Stimulated activated CD4-positive, alpha-beta T cell treated with anti-CD3 and anti-CD28 coated beads, TNF-alpha, amount 100 ng/mL, for 4 hours (primary cell): Measurements from ENCODE around the gene MLH3.
A peak's percentile ranks its signal among the peaks of the same experiment; 100 is the strongest.

ENCODE experiments used
- DNase-seq, 3 experiments: peaks; one replicate each; pipeline ENCODE4 v3.0.0-alpha.2; 2020; ENCODE audit warnings: low read depth in 3 of 3

The MLH3 gene

DNA sequence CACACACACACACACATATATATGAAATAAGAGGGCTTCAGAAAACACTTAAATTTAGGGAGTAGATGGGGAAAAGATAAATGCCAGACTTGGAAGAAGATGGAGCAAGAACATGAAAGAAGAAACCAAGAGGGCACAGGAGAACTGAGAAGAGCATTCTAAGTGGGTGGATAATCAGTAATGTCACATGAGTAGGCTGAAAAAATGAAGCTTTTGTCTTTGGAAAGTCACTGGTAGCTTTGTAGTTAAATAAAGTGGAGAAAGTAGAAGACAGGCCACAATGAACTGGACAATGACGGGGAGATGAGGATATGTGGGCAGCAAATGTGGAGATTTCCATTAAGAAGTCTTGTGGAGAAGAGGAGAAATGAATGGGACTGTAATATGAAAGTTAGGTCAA lies 15.9 kb upstream of the MLH3 start:
- DNase-seq, result no peak

DNA sequence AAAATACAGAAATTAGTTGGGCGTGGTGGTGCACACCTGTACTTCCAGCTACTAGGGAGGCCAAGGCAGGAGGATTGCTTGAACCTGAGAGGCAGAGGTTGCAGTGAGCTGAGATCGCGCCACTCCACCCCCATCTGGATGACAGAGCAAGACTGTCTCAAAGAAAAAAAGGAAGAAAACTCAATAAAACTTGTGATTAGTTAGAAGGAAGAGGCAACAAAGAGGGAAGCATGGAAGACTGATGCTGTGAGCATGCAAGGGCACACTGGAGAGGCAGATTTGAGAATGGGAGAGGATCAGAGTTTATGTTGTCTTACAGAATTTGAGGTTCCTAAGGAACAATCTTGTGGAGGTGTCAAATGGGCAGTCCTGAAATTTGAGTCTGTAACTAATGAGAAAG lies 15.4 kb upstream of the MLH3 start:
- DNase-seq, result no peak

DNA sequence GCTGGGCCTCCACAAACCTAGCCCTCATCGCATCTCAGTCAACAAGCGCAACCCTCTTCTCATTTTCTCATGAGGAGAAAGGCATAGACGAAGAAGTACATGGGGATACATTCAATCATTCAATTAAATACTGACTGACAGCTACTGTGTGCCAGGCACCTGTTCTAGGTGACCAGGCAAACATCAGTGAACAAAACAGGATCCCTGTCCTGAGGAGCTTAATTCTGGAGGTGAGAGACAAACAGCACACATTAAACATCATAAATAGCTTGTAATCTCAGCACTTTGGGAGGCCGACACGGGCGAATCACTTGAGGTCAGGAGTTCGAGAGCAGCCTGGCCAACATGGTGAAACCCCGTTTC lies 12.9 kb upstream of the MLH3 start:
- DNase-seq, result no peak

DNA sequence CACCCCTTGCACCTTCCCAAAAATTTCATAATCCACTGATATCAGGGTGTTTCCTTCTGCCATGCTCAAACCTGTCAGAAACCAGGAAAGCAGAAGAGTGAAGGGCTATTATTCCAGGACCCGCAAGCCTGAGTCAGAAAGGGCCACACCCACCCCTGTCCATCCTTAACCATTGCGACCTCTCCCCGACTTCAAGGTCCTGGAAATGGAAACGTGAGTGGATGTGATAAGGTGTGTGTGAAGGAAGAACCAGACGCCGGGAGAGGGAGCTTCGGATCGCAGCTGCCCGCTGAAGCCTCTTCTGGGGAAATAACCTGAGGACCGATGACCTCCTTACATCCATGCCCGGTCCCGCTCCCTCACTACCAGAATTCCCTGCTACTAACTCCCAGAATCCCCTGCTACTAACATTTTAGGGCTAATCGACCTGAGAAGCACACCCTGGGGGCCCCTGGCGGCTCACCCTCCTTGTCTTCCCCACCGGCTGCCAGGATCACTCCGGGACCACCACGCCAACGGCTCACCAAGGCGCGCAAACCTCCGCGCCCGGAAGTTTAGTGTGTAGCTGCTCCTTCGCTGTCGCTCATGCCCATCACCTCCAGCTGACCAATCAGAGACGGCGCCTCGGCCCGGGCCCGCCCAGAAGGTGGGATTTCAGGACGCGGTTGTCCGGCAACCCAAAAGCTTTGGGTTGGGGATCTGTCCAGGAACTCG lies 12.4 kb upstream of the MLH3 start, which contains the start of gene ACYP1:
TSS of gene ACYP1 (minus strand) at position 534 of the 714 bp plus-strand sequence. CDS start at position 63, 471 bp downstream.
- DNase-seq, result peak; percentile 79 to 83 (median 81)

DNA sequence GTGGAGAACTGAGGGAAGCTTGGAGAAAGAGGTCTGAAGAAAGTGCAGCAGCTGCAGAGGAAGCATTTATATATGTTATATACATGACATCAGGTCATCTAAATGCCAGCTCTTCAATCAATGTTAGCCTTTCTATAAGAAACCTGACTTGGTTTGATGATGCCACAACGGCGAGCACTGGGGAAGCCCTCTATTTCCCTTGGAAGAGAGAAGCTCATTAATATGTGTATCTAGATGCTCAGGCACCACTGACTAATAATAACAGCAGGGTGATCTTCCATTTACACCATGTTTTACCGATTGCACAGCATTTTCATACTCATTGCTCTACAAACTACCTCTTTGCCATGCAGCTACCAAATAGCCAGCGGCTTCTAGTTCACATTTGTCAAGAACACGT lies 11.7 kb upstream of the MLH3 start:
- DNase-seq, result no peak

DNA sequence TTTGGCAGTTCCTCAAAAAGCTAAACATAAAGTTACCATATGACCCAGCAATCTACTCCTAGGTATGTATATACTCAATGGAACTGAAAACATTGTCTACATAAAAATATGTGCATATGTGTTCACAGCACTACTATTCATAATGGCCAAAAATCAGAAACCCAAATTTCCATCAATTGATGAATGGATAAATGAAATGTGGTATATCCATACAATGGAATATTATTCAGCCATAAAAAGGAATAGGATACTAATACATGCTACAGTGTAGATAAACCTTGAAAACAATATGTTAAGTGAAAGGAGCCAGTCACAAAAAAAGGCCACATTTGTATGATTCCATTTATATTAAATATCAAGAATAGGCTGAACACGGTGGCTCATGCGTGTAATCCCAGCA lies 9.2 kb upstream of the MLH3 start:
- DNase-seq, result no peak

DNA sequence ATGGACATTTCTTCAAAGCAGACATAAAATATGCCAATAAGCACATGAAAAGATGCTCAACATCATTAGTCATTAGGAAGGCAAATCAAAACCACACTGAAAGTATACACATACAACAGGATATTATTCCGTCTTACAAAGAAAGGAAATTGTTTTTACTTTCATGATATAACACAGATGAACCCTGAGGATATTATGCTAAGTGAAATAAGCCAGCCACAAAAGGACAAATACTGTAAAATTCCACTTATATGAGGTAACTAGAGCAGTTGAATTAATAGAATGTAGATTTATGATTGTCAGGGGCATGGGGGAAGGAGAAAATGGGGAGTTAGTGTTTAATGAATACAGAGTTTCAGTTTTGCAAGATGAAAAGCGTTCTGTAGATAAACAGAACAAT lies 8.4 kb upstream of the MLH3 start:
- DNase-seq, result no peak

DNA sequence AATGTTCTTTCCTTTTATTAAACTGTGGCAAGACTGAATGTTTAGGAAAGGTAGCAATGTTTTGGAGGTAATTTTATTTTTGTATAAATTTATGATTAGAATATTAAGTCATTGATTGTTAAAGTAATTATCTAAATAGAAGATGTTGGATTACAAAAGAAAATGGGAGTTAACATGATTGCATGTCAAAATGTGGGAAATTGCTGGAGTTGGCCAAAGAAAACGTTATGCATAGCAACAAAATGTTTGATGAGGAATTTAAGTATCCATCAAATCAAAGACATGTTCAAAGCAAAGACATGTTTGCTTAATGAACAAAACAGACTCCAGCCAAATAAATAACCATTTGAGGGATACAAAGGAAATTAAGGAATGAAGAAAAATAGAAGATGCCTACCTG lies 3.2 kb upstream of the MLH3 start:
- DNase-seq, result no peak

DNA sequence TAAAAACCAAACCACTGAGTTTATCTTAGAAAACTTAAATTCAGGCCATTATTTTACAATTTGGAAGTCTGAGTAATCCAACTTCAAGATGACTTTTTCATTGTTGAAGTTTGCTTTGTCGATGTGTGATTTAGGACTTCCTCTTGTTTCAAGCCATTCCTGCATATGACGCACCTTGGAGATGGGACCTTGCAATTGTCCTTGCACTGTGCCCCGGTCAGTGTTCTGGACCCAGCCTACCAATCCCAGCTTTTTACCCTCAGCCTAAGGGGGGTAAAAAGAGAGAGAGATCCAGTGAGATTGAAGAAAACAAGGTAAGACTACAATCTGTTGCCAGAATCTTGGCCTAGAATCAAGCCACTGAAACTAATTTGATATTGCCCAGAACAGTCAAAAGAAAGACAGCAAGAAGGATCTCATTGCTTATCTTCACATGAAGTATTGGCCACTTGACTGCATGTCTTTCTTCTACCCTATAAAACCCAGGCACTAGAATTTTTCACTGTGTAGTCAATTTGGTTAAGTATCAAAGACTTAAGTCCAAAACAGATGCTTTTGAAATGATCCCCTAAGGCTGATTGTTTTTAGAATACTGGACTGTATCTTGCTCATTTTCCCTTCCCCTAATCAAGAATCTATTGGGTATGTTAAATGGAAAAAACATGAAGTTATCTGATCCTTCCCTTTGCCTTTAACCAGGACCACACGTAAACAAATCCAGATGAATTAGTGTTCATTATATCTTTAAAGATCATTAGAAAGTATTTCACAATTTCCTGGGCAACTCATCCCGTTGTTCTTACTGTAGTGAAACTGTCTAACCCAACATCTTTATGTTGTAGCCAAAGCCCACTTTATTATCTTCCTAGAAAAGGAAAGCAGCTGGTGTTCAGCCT lies 2.4 kb upstream of the MLH3 start:
- no peak for DNase-seq

DNA sequence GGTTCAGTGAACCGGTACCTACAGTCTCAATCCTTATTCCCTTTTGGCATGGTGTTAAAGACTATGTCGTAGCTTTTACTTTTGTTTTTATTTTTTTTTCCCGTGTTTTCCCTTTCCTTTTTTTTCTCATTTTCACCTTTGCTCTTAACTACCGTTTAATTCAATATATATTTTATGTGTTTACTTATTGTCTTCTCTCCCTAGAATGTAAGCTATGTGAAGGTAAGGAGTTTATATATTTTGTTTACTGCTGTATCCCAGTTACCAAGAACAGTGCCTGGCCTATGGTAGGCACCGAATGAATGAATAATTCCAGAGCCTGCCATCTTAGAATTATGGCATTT lies 261 bp upstream of the MLH3 start:
- no peak for DNase-seq

DNA sequence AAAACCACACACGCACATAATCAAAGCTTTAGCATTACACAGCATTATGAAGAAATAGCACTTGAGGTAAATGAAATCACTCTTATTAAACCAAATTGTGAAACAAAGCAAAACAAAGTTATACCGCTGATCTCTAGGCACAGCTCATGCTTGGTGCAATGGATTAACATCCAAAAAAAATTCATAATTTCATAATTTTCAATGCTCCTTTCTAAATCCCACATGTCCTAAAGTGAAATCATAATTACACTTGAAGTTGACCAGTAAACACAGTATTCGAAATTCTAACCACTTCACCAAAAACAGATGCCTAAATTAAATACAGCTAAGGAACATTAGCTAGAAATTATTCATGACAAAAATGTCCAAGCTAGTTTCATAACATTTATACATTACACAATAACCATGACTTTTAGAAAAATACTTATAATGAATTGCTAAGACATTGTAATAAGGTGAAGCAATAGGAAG lies 1.5 kb downstream of the MLH3 start:
- DNase-seq, result no peak

DNA sequence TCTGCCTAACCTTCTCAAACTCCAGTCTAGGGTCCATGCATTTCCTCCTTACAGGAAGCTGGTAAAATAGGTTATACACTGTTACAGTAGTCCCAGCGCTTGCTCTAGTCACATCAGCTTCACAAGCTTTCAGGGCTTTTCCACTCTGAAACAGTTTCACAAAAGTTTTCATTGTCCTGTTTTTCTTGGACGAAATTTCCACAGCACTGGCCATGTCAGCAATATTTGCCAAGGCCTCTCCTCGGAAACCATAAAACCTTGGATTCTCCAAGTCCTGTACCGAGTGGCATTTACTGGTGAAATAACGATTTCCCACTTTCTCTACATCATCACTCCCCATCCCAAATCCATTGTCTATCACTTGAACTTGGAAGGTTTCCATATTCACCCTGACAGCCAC lies 2.1 kb downstream of the MLH3 start:
- DNase-seq, result no peak

DNA sequence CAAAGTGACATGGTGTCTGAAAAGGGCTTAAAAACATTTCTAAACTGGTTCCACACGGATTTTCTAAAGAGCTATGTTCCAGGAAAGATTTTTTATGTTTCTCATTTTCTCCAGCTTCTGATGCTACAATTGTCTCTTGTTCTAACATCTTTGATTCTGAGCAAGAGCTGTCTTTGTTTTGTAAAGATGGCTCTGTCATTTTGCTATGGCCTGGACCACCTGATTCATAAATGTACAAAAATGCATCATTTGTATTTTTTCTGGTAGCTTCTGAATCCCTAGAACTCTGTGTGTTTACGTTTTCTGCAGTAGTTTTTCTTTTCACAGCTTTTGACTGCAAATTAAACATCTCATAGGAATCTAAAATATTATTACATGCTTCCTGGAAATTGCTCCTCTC lies 3.2 kb downstream of the MLH3 start:
- DNase-seq, result no peak

DNA sequence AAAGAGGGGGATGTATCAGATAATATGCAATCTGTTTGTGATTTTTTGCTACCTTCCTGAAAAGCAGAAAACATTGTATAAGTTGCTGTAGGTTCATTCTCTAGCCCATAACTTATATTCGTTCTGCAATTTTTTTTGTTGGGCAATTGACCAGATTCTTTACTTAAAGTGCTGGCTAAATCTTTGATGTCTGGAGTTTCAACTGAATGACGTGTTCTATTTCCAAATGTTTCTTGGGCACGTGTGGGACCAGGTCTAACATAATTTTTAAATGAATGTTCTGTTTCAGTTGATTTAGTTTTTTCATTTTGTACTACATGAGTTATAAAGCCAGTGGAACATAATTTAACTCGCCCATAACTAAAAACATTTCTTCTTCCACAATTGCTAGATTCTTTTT lies 3.8 kb downstream of the MLH3 start:
- no peak for DNase-seq

DNA sequence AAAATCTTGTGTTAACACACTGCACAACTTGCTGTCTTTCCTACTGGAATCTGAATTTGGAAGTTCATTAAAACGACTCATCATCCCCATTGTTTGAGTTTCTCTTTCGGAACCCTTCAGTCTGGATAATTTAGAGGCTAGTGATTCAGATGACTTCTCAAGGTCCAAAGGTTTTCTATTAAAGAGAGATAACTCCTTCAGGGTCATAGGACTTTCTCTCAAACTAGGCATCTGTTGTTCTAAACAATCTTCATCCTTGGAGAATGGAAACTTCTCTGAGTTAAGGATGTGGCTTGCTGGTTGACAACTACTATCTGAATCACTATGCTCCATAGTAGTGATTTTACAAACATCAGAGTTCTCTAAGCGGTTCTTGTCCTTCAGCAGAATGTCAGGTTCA lies 4.4 kb downstream of the MLH3 start:
- DNase-seq, result no peak

DNA sequence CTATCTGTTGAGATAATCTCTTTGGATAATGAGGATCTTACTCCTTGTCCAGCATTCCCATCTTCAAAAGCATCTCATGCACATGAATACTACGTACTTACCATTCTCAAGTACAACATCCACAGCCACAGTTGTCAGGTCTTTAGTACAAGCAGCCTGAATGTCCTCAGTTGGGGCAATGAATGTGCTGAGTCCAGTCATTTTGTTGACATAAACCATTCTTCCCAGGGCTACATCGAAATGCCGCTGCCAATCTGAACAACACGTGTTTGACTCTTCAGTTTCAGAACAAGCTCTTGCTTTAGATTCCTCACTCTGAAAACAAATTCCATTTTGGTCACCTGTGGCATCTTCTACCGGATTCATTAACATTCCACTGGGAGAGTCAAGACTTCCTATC lies 5.0 kb downstream of the MLH3 start:
- DNase-seq, result no peak

DNA sequence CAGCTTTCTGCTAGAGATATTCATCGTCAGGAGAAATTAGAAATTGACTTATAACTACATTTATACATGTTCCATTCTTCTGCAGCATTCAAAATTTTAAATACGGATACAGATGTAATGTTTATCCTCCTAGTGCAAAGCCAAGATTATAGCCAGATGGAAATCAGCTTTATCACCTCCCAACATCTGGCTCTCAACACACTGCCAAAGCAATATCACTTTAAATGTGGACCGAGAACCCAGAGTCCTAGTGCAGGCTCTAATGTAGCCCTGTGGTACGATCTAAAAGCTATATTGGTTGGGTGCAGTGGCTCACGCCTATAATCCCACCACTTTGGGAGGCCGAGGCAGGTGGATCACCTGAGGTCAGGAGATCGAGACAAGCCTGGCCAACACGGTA lies 6.5 kb downstream of the MLH3 start:
- DNase-seq, result no peak

DNA sequence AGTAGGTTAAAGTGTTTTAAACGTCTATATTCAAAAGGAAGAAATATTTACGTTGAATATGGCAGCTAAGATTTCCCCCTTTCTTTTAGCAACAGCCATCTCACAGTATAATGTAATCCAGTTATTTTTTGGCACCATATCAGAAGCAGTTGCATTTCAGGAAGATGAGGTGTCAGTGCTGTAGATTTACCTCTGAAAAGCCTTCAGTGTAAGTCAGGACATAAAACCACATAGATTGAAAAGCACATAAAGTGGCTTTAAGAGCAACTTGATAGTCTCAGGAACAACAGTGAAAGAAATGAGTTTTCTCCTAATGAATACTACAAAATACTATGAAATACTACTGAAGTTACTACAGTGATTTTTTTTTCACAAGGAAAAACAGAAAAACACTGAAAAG lies 6.9 kb downstream of the MLH3 start:
- DNase-seq, result no peak

DNA sequence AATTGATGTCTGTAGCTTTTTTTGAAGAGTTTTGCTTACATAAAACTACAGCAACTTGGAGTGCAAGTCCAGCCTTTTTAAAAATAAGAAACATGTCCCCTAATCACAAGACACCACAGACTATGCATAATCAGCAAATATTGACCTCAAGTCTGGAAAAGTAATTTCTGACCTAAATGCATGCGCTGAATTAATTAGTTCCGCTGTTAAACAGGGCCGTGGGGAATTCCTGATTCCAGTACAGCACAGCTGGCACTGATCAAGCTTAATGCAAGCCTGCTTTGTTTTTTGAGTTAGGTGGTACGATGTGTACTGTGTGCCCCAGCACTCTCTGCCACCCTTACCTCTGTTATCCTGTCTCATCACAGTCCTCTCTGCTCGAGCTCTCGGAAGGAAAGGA lies 9.2 kb downstream of the MLH3 start:
- no peak for DNase-seq

DNA sequence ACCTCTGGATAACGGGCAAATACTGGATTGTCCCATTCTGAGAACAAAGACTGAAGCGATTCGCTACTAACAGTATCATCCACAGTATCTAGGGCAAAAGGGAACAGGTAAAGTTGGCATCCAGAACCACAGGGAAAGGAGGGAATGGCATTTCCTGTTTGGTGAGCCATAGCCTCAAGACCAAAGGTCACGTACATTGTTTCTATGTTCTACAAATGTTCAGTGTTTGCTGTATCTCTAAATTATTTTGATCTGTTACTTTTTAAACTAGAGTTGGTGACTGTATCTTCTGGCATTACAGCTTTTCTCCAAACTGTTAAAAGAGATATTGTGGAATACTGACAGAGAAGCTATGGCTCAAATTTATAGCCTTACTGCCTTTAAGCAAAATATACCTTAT lies 9.7 kb downstream of the MLH3 start:
- DNase-seq, result no peak

DNA sequence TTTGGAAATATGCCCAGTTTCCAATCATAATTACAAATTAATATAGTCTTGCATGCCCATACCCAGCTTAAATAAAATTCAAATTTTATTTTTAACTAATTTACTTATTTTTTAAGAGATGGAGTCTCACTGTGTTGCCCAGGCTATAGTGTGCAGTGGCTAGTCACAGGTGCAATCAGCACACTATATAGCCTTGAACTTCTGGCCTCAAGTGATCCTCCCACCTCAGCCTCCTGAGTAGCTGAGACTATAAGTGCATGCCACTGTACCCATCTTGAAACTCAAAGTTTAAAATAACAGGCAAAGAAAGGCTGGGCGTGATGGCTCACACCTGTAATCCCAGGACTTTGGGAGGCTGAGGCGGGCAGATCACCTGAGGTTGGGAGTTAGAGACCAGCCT lies 10.3 kb downstream of the MLH3 start:
- DNase-seq, result no peak

DNA sequence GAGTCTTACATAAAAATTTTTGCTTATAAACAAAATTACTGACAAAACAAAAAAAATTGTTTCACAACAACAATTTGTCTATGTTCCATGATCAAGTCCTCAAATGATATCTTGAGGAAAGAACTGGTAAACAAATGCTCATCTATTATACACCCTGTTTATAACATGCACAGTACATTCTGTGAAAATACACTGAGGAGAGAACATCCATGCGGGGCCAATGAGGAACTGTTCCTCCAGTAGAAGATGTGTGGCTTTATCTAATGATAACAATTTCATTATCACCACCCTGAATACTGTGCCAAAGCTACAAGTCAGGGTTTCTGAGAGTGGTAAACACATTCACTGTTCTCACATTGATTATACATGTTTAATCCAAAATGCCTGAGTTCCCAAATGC lies 10.8 kb downstream of the MLH3 start:
- no peak for DNase-seq

DNA sequence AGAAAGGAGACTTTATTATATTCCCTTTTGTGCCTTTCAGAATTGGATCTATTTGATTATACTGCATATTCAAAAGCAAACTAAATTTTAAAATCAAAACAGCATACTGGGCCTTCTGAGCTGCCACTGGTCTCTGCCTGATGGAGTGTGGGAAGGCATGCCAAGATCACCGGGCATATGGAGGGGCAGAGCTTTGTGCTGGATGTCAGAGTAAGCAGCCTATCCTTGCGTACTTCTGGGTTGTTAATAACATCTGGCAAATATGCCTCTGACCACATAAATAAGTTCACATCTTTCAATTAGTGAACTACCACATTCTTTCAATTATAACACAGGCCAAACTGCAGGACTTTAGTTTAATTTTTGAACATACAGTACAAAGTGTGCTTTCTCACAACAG lies 18.3 kb downstream of the MLH3 start:
- no peak for DNase-seq
